Lung (tissue), 12 donors: Measurements from ENCODE around the gene CDIPT. TPM values are rescaled to one million over a fixed set of nuclear protein-coding genes. Genes with fewer than 3 reads are reported as not detected.
A peak's percentile ranks its signal among the peaks of the same experiment; 100 is the strongest.

ENCODE experiments used
- ATAC-seq: fragments of 200-7000 bp; cut with Tn5 transposase; one replicate; pipeline ENCODE4 v1.9.1; 2020; ENCODE audit warnings: moderate number of reproducible peaks; ENCODE audit not compliant: insufficient read depth, low FRiP score
- DNase-seq, 3 donors: peaks; one replicate each; pipeline ENCODE4 v3.0.0-alpha.2; 2013 to 2017
- H3K27ac ChIP-seq, 2 donors: one replicate each; pipeline ENCODE4 v1.5.1; 2013; ENCODE audit warnings: mild to moderate bottlenecking in 2 of 2, moderate library complexity in 2 of 2, control low read depth in 1 of 2, inconsistent platforms in 1 of 2, low read depth in 1 of 2, low read length in 1 of 2
- H3K27me3 ChIP-seq, 3 donors: one replicate each; pipeline ENCODE4 v1.5.1; 2013; ENCODE audit warnings: low read length in 2 of 3; ENCODE audit not compliant: control insufficient read depth in 3 of 3, insufficient read depth in 3 of 3
- H3K36me3 ChIP-seq, 4 donors: one replicate each; pipeline ENCODE4 v1.5.1; 2013; ENCODE audit warnings: low read length in 4 of 4, mild to moderate bottlenecking in 1 of 4, moderate library complexity in 1 of 4; ENCODE audit not compliant: control insufficient read depth in 4 of 4, insufficient read depth in 4 of 4
- H3K4me1 ChIP-seq, 5 donors: one replicate each; pipeline ENCODE4 v1.5.1; 2013; ENCODE audit warnings: low read length in 5 of 5, mild to moderate bottlenecking in 2 of 5, moderate library complexity in 1 of 5; ENCODE audit not compliant: control insufficient read depth in 5 of 5, insufficient read depth in 5 of 5
- H3K4me3 ChIP-seq: one replicate; pipeline ENCODE4 v1.5.1; 2013; ENCODE audit warnings: mild to moderate bottlenecking, control low read depth, moderate library complexity
- H3K9ac ChIP-seq, 2 donors: one replicate each; pipeline ENCODE4 v1.5.1; 2013; ENCODE audit warnings: low read length in 2 of 2, control low read depth in 1 of 2; ENCODE audit not compliant: insufficient read depth in 1 of 2
- H3K9me3 ChIP-seq, 4 donors: one replicate each; pipeline ENCODE4 v1.5.1; 2013; ENCODE audit warnings: low read length in 3 of 4, mild to moderate bottlenecking in 1 of 4, moderate library complexity in 1 of 4; ENCODE audit not compliant: control insufficient read depth in 4 of 4, insufficient read depth in 3 of 4
- WGBS, 2 donors: extraction: QIAGEN DNeasy Blood & Tissue Kit; methylation state at CpG; one replicate each; pipeline ENCODE4 v1.1.7; 2013; 5-methylcytosine and 5-hydroxymethylcytosine counted together
- polyA plus RNA-seq, 2 donors: library from polyadenylated mRNA; stranded (reverse); fragments of 200-250 nt; gene quantifications; one replicate each; pipeline ENCODE4 v1.2.1, GENCODE V29; 2013
- total RNA-seq, 2 donors: library from RNA; depleted of rRNA in 1 of 2; stranded (reverse); fragments of >200 nt in 1 of 2; gene quantifications; one replicate each; pipeline ENCODE4 v1.2.1, GENCODE V29; 2014 to 2021
- TF ChIP-seq, protein P1 (sequence below): IDR thresholded peaks from 2 replicates; pipeline ENCODE4 v1.5.1; 2012; ENCODE audit warnings: mild to moderate bottlenecking; ENCODE audit errors: control extremely low read depth, extremely low read depth
- donor health status: control.
- donor health status: control.
- donor health status: Bipolar disorder and iron deficiency.
- donor health status: healthy.
- donor health status: DM: yes; HTN: yes; CAD: no.

Gene CDIPT
- total and polyA plus RNA-seq, 4 donors, result 66.9 to 105 (median 73.3) TPM

DNA sequence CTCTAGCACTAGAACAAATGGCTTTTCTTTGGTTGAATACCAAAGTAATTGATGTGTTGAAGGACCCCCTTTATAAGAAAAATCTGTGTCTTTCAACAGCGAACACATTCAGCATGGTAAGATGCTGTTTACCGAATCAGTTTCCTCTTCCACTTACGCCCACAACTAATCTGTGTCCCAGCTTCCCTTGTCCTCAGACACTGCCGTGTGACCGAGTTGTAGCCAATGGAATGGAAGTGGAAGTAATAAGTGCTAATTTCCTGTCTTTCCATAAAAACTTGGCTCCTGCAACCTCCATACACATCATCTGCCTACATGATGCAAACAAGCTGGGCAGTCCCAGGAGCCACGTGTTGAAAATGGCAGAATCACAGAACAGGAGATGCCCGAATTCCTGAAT is 10.4 kb downstream of the CDIPT start:
- no peak overlapping the region for H3K9ac ChIP-seq
- ATAC-seq (no peak), DNase-seq (peak; percentile 59 to 82 (median 76))
- peak overlapping the region in 1 of 2 donors; percentile 34 for H3K27ac ChIP-seq
- whole genome bisulfite sequencing, 2 donors, result 46 to 54% methylated on average over 7 of the region's 7 CpGs
- H3K4me1 ChIP-seq, result peaks cover 0 to 3% (median 0%) of the 10 kb centered on the region in 5 donors
- peaks cover 0 to 7% (median 0%) of the 10 kb centered on the region in 4 donors for H3K36me3 ChIP-seq
- H3K4me3 ChIP-seq, result no peak overlapping the region
- no peaks in the 10 kb centered on the region for H3K27me3 ChIP-seq
- TF ChIP-seq, protein P1, sequence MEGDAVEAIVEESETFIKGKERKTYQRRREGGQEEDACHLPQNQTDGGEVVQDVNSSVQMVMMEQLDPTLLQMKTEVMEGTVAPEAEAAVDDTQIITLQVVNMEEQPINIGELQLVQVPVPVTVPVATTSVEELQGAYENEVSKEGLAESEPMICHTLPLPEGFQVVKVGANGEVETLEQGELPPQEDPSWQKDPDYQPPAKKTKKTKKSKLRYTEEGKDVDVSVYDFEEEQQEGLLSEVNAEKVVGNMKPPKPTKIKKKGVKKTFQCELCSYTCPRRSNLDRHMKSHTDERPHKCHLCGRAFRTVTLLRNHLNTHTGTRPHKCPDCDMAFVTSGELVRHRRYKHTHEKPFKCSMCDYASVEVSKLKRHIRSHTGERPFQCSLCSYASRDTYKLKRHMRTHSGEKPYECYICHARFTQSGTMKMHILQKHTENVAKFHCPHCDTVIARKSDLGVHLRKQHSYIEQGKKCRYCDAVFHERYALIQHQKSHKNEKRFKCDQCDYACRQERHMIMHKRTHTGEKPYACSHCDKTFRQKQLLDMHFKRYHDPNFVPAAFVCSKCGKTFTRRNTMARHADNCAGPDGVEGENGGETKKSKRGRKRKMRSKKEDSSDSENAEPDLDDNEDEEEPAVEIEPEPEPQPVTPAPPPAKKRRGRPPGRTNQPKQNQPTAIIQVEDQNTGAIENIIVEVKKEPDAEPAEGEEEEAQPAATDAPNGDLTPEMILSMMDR, result no peak
- no peaks in the 10 kb centered on the region for H3K9me3 ChIP-seq

DNA sequence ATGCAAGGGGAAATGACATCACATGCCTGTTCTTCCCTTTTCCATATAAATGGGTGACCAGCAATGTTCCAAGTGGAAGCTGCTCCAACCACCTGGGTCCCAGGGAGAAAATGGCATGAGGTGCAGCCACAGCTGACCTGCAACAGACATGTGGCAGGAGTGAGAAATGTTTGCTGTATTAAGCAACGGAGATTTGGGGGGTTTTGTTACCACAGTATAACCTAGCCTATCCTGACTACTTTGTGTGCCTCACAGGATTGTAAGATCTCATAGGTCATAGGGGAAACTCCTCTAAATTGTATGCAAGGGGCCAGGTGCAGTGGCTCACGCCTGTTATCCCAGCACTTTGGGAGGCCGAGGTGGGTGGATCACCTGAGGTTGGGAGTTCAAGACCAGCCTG is 12.0 kb downstream of the CDIPT start:
- Histone ChIP-seq H3K4me1 (peaks cover 0 to 3% (median 0%) of the 10 kb centered on the region in 5 donors), H3K9ac (no peak overlapping the region), H3K36me3 (peaks cover 0 to 19% (median 4%) of the 10 kb centered on the region in 4 donors), H3K27ac (no peak overlapping the region), H3K27me3 (no peaks in the 10 kb centered on the region), H3K4me3 (no peak overlapping the region), H3K9me3 (no peaks in the 10 kb centered on the region)
- TF ChIP-seq, protein P1, result no peak
- ATAC-seq, result no peak
- no peak for DNase-seq
- 91 to 94% methylated on average over 3 of the region's 3 CpGs for WGBS, 2 donors

DNA sequence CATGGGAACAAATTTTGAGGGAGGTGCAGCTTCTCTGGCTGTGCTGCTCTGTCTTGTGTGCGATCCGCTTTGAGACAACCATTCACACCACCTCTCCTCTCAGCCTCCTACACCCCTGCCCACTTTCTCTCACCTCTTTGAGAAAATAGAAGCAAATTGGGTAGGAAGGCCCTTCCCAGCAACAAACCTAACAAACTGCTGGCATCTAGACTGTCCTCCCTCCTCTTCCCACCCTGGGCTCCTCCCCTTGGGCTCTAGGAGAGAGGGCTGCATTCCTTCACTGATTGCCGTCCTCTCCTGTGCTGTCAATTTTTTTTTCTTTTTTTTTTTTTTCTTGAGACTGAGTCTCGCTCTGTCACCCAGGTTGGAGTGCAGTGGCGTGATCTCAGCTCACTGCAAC is 13.5 kb downstream of the CDIPT start:
- TF ChIP-seq, protein P1, result no peak
- DNase-seq (peak in 2 of 3 donors; percentile 20 to 30), ATAC-seq (no peak)
- H3K36me3 ChIP-seq, result peaks cover 0 to 34% (median 4%) of the 10 kb centered on the region in 4 donors
- WGBS, 2 donors, result 59 to 81% methylated on average over 5 of the region's 5 CpGs
- no peak overlapping the region for H3K27ac ChIP-seq
- no peak overlapping the region for H3K9ac ChIP-seq
- no peaks in the 10 kb centered on the region for H3K27me3 ChIP-seq
- H3K4me3 ChIP-seq, result no peak overlapping the region
- peaks cover 0 to 12% (median 2%) of the 10 kb centered on the region in 5 donors for H3K4me1 ChIP-seq
- no peaks in the 10 kb centered on the region for H3K9me3 ChIP-seq
